GM23248 (cell line): ENCODE measurements around the gene CHST3. TPM values are rescaled to one million over a fixed set of nuclear protein-coding genes. Genes with fewer than 3 reads are reported as not detected.

Source experiments
- DNase-seq: peaks from one replicate; pipeline ENCODE4 v3.0.0-alpha.2; 2015
- H2AFZ ChIP-seq: fragments of 200-600 bp; sonication (generic); 2 replicates; pipeline ENCODE4 v1.6.1; 2016; ENCODE audit warnings: antibody characterized with exemption
- H3F3A ChIP-seq: fragments of 200-600 bp; sonication (generic); 2 replicates; pipeline ENCODE4 v1.6.1; 2016; ENCODE audit warnings: mild to moderate bottlenecking, antibody characterized with exemption, mixed run types; ENCODE audit not compliant: insufficient read depth
- H3K27ac ChIP-seq: fragments of 200-600 bp; sonication (generic); 2 replicates; pipeline ENCODE4 v1.5.1; 2016; ENCODE audit warnings: mild to moderate bottlenecking
- H3K27me3 ChIP-seq: fragments of 200-600 bp; sonication (generic); replicated peaks from 2 replicates; pipeline ENCODE4 v1.6.1; 2016; ENCODE audit warnings: mild to moderate bottlenecking; ENCODE audit not compliant: insufficient read depth
- H3K36me3 ChIP-seq: fragments of 200-600 bp; sonication (generic); 2 replicates; pipeline ENCODE4 v1.6.1; 2016; ENCODE audit warnings: low read depth, mild to moderate bottlenecking
- H3K4me1 ChIP-seq: fragments of 200-600 bp; sonication (generic); 2 replicates; pipeline ENCODE4 v1.6.1; 2016; ENCODE audit warnings: mild to moderate bottlenecking; ENCODE audit not compliant: insufficient read depth
- H3K4me2 ChIP-seq: fragments of 200-600 bp; sonication (generic); one replicate; pipeline ENCODE4 v1.6.1; 2016; ENCODE audit warnings: mild to moderate bottlenecking; ENCODE audit not compliant: unreplicated experiment
- H3K4me3 ChIP-seq: fragments of 200-600 bp; sonication (generic); 2 replicates; pipeline ENCODE4 v1.5.1; 2016; ENCODE audit warnings: mild to moderate bottlenecking
- H3K79me2 ChIP-seq: fragments of 200-600 bp; sonication (generic); 2 replicates; pipeline ENCODE4 v1.6.1; 2016; ENCODE audit warnings: mild to moderate bottlenecking; ENCODE audit not compliant: insufficient read depth
- H3K9ac ChIP-seq: fragments of 200-600 bp; sonication (generic); 2 replicates; pipeline ENCODE4 v1.6.1; 2016; ENCODE audit warnings: mild to moderate bottlenecking
- H3K9me2 ChIP-seq: fragments of 200-600 bp; sonication (generic); 2 replicates; pipeline ENCODE4 v1.6.1; 2016; ENCODE audit warnings: mixed run types, mild to moderate bottlenecking, moderate library complexity; ENCODE audit not compliant: insufficient read depth
- H3K9me3 ChIP-seq: fragments of 200-600 bp; sonication (generic); one replicate; pipeline ENCODE4 v1.6.1; 2017; ENCODE audit warnings: low read depth
- H4K20me1 ChIP-seq: fragments of 200-600 bp; sonication (generic); 2 replicates; pipeline ENCODE4 v1.6.0; 2016; ENCODE audit not compliant: insufficient read depth
- EZH2 ChIP-seq: fragments of 200-600 bp; sonication (generic); IDR thresholded peaks from 2 replicates; pipeline ENCODE4 v1.6.1; 2018; ENCODE audit warnings: antibody characterized with exemption, mild to moderate bottlenecking; ENCODE audit not compliant: insufficient read depth, poor library complexity, severe bottlenecking
- EZH2phosphoT487 ChIP-seq: fragments of 200-600 bp; sonication (generic); IDR thresholded peaks from 2 replicates; pipeline ENCODE4 v1.6.1; 2018; ENCODE audit warnings: antibody characterized with exemption, moderate library complexity, mild to moderate bottlenecking, low read depth; ENCODE audit not compliant: insufficient read depth
- WGBS, 2 experiments: methylation state at CpG; one replicate each; pipeline ENCODE4 v1.1.6; 2015 to 2017; ENCODE audit warnings: low lambda C conversion rate in 2 of 2, low coverage in 1 of 2; ENCODE audit errors: missing lambda C conversion rate in 2 of 2; 5-methylcytosine and 5-hydroxymethylcytosine counted together
- in situ Hi-C: fragments of 300-500 bp; cut with MboI; formaldehyde crosslinking; loops from 2 replicates; pipeline ENCODE4 v1.15.0; 2020
- polyA plus RNA-seq: library from polyadenylated mRNA; unstranded; fragments of >200 nt; fragmentation: Nextera tagmentation; extraction: Ambion mirVana; gene quantifications from 2 replicates; pipeline ENCODE4 v1.2.1, GENCODE V29; 2016
- total RNA-seq: library from RNA; depleted of rRNA; stranded (reverse); fragments of >200 nt; shearing (Covaris generic); gene quantifications from 2 replicates; pipeline ENCODE4 v1.2.3, GENCODE V29; 2014

Gene CHST3
- total and polyA plus RNA-seq, 2 experiments from 2014 or later = 10.7 to 42.2 TPM

DNA sequence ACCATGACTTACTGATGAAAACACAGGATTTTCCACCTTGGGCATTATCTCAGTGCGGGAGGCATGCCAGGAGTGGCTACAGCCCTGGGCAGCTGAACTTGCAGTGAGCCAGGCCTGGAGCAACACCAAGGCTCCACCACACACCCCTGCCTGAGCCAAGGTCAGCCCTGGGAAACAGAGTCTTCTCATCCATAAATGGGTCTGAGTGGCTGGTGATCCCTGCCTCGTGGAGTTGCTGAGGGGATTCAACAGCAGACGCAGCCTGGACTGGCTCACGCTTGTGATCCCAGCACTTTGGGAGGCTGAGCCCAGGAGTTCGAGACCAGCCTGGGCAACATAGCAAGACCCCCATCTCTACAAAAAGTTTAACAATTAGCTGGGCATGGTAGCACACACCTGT, 91.9 kb downstream of the CHST3 start:
- Histone ChIP-seq H3K4me3 (no peak overlapping the region), H3K36me3 (no peaks in the 10 kb centered on the region), H3K79me2 (no peaks in the 10 kb centered on the region), H3K4me2 (no peak overlapping the region), H3F3A (no peaks in the 10 kb centered on the region), H3K9me2 (no peaks in the 10 kb centered on the region), H2AFZ (no peak overlapping the region), H3K27ac (no peak overlapping the region), H3K27me3 (peaks cover 20% of the 10 kb centered on the region), H3K9ac (no peak overlapping the region), H3K9me3 (no peaks in the 10 kb centered on the region), H3K4me1 (no peaks in the 10 kb centered on the region), H4K20me1 (no peaks in the 10 kb centered on the region)
- 64 to 70% methylated on average over 5 of the region's 5 CpGs for WGBS, 2 experiments
- TF ChIP-seq EZH2phosphoT487 (no peak), EZH2 (no peak)
- in situ Hi-C loops = no loop called here
- no peak for DNase-seq

DNA sequence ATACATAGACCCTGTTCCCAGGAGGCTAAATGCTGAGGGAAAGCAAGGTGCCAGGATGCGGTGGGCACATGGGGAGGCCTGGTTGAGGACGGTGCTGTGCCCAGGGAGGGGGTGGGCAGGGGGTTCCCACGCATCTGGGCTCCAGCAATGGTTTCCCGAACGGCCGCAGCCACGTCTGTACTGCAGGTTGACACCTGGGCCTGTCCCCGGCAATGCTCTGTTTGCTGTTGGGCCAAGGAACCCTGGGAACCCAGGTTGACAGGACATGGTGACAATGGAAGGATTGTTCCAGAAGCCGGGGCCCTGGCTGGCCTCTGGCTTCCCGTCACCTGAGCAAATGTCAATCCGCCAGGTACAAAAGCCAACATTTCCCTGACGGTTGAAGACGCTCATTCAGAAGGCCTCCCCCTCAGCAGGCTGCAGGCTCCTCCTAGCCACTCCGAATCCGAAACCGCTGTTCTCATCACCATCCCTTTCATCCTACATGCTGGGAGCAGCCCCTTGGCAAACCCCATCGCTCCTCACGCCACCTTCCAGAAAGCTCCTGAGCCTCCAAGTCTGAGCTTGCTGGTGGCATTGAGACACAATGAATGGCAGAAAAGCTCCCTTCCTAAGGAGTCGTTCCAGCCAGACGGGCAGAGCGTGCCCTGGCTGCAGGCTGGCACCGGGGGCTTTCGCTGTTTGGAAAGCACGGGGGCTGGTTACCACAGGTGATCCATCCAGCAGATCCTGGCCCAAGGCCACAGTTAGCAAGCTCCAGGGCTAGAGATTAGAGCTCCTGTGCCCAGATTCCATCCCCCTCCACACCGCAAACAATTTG, 92.9 kb downstream of the CHST3 start:
- Histone ChIP-seq H3K4me1 (no peaks in the 10 kb centered on the region), H3K4me2 (no peak overlapping the region), H3K9ac (no peak overlapping the region), H4K20me1 (no peaks in the 10 kb centered on the region), H3F3A (no peaks in the 10 kb centered on the region), H3K27me3 (peaks cover 20% of the 10 kb centered on the region), H3K79me2 (no peaks in the 10 kb centered on the region), H3K36me3 (no peaks in the 10 kb centered on the region), H3K27ac (no peak overlapping the region), H3K9me3 (no peaks in the 10 kb centered on the region), H3K9me2 (no peaks in the 10 kb centered on the region), H2AFZ (no peak overlapping the region), H3K4me3 (no peak overlapping the region)
- 75% methylated on average over 20 to 23 of the region's 25 CpGs for WGBS, 2 experiments
- in situ Hi-C loops = no loop called here
- TF ChIP-seq EZH2 = no peak
- TF ChIP-seq EZH2phosphoT487 = no peak
- DNase-seq = no peak

DNA sequence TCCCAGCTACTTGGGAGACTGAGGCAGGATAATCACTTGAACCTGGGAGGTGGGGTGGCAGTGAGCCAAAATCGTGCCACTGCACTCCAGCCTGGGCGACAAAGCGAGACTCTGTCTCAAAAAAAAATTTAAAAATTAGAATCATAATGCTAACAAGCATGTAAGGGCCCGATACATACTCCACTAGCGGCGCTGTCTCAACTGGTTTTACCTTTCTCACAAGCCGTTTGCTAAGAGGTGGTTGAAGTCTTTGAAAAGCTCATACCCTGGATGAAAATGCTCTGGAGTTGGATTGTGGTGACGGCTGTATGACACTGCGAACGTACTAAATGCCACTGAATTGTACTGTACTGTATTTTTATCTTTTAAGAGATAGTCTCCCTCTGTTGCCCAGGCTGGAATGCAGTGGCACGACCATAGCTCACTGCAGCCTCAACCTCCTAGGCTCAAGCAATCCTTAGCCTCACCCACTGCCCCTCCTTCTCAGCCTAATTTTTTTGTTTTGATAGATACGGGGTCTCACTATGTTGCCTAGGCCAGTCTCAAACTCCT, 94.2 kb downstream of the CHST3 start:
- Histone ChIP-seq H3F3A (no peaks in the 10 kb centered on the region), H3K4me1 (no peaks in the 10 kb centered on the region), H3K36me3 (no peaks in the 10 kb centered on the region)

DNA sequence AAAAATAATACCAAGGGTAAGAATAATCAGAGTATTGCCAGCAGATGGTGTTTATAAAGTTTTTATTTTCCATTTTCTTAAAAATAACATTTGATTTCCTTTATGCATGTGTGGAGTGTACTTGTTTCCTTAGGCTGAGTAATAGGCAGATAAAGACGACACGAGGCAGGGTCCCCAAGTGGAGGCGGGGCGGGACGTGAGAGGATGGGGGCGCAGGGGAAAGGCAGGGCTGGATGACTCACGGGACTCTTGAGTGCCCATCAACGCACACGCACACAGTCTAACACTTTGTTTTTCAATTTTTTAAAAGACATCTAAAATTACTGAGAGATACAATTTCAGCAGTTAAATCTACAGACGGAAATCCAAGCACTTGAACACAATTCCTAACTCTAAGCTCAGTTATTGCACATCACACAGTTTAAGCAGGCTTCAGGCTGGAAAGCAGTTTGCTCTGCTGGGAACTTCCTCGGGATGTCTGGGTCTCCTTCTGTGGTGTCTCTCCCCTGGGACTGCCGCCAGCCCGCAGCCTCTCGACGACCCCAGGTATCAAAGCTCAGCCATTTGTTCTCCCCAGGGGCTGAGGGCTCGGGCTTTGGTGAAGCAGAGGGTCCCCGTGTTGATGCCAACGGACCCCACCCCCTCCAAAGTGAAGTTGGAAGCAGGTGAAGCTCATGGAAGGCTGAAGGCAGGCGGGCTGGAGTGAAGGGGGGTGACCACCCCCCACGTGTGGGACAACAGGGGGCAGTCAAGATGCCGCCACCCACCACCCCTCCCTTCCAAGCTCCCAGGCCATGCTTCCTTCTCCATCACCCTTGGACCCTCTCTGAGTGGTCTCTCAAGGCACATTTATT, 95.0 kb downstream of the CHST3 start:
- Histone ChIP-seq H3K9me2 (no peaks in the 10 kb centered on the region), H3F3A (no peaks in the 10 kb centered on the region), H3K9ac (no peak overlapping the region), H3K79me2 (no peaks in the 10 kb centered on the region), H3K4me2 (no peak overlapping the region), H2AFZ (no peak overlapping the region), H3K4me3 (no peak overlapping the region), H3K4me1 (no peaks in the 10 kb centered on the region), H3K27ac (no peak overlapping the region), H3K36me3 (no peaks in the 10 kb centered on the region), H3K27me3 (peaks cover 20% of the 10 kb centered on the region), H4K20me1 (no peaks in the 10 kb centered on the region), H3K9me3 (no peaks in the 10 kb centered on the region)
- no peak for DNase-seq
- whole genome bisulfite sequencing, 2 experiments = 44 to 47% methylated on average over 21 of the region's 21 CpGs
- in situ Hi-C loops = no loop called here
- TF ChIP-seq EZH2phosphoT487 = no peak
- no peak for TF ChIP-seq EZH2

More for the DNA sequence above, 94.2 kb downstream of the CHST3 start:
- no peaks in the 10 kb centered on the region for H3K79me2 ChIP-seq
- H3K9ac ChIP-seq = no peak overlapping the region
- no peak for DNase-seq
- H3K9me3 ChIP-seq = no peaks in the 10 kb centered on the region
- H3K4me3 ChIP-seq = no peak overlapping the region
- 73 to 76% methylated on average over 12 of the region's 12 CpGs for WGBS, 2 experiments
- no peak overlapping the region for H2AFZ ChIP-seq
- in situ Hi-C loops = no loop called here
- TF ChIP-seq EZH2 (no peak), EZH2phosphoT487 (no peak)
- no peak overlapping the region for H3K27ac ChIP-seq
- H3K27me3 ChIP-seq = peaks cover 20% of the 10 kb centered on the region
- H3K9me2 ChIP-seq = no peaks in the 10 kb centered on the region
- H3K4me2 ChIP-seq = no peak overlapping the region
- H4K20me1 ChIP-seq = no peaks in the 10 kb centered on the region
